GM12878 (cell line): ENCODE measurements around the gene DENND6B. TPM values are rescaled to one million over a fixed set of nuclear protein-coding genes. Genes with fewer than 3 reads are reported as not detected.

Experiments
- ATAC-seq: fragments of 200-7000 bp; cut with Tn5 transposase; 3 replicates; pipeline ENCODE4 v1.9.1; 2020; ENCODE audit warnings: mild to moderate bottlenecking, moderate library complexity
- Bru-seq: library from RNA; stranded (reverse); fragments of 400-500 nt; gene quantifications from one replicate; lab custom pipeline; 2021; lab: Mats Ljungman, UMichigan
- BruChase-seq, 2 experiments: library from RNA; stranded (reverse); fragments of 400-500 nt; gene quantifications; one replicate each; lab custom pipeline; 2021; lab: Mats Ljungman, UMichigan
- BruUV-seq: library from RNA; stranded (reverse); fragments of 400-500 nt; replicated peaks from 2 replicates; lab custom pipeline; 2021; lab: Mats Ljungman, UMichigan
- CTCF ChIA-PET: fragments of 300-600 bp; sonication (Branson Sonifier 250); formaldehyde crosslinking; extraction: SDS; loops from one replicate; lab custom pipeline; 2021; ENCODE audit warnings: inconsistent platforms; lab: Yijun Ruan, JAX
- POLR2A ChIA-PET: fragments of 350-600 bp; formaldehyde crosslinking; extraction: SDS; loops from one replicate; lab custom pipeline; 2021; ENCODE audit warnings: inconsistent platforms; lab: Charles Lee
- RAD21 ChIA-PET: fragments of 300-600 bp; sonication (Branson Sonifier 250); formaldehyde crosslinking; loops from one replicate; lab custom pipeline; 2023; ENCODE audit warnings: antibody characterized with exemption; ENCODE audit not compliant: unreplicated experiment; lab: Charles Lee
- SMC1A ChIA-PET: fragments of 300-600 bp; sonication (Branson Sonifier 250); formaldehyde crosslinking; loops from one replicate; lab custom pipeline; 2023; ENCODE audit not compliant: unreplicated experiment, uncharacterized antibody; lab: Charles Lee
- DNase-seq: peaks from one replicate; pipeline ENCODE4 v3.0.0-alpha.2; 2011; ENCODE audit warnings: low read depth, low spot score
- FAIRE-seq: peaks from 3 replicates; lab custom pipeline; 2011; peaks lifted over from hg19 to GRCh38; lab: Jason Lieb, UNC
- H2AFZ ChIP-seq: 2 replicates; pipeline ENCODE4 v1.6.0; 2011; ENCODE audit warnings: low read depth, low read length, control low read depth; ENCODE audit not compliant: control insufficient read depth
- H3K27ac ChIP-seq: 2 replicates; pipeline ENCODE4 v1.5.1; 2011; ENCODE audit warnings: control low read depth; ENCODE audit not compliant: control insufficient read depth, insufficient read depth
- H3K27me3 ChIP-seq, 2 experiments: replicated peaks in 1 of 2; 2 replicates each; pipeline versions ENCODE4 v1.6.0 to v1.6.1; 2011; ENCODE audit warnings: low read length in 1 of 2; ENCODE audit not compliant: control insufficient read depth in 2 of 2, insufficient read depth in 2 of 2
- H3K36me3 ChIP-seq, 2 experiments: 2 replicates each; pipeline ENCODE4 v1.5.1; 2011; ENCODE audit warnings: low read length in 1 of 2; ENCODE audit not compliant: control insufficient read depth in 2 of 2, insufficient read depth in 2 of 2
- H3K4me1 ChIP-seq: 2 replicates; pipeline ENCODE4 v1.6.1; 2011; ENCODE audit warnings: mild to moderate bottlenecking, low read length, moderate library complexity, mixed read lengths; ENCODE audit not compliant: control insufficient read depth, insufficient read depth
- H3K4me2 ChIP-seq: 2 replicates; pipeline ENCODE4 v1.6.0; 2011; ENCODE audit warnings: control low read depth; ENCODE audit not compliant: control insufficient read depth, insufficient read depth
- H3K4me3 ChIP-seq: fragments of 200-600 bp; sonication (generic); 2 replicates; pipeline ENCODE4 v1.5.1; 2016
- H3K79me2 ChIP-seq: 2 replicates; pipeline ENCODE4 v1.6.0; 2011; ENCODE audit warnings: low read length; ENCODE audit not compliant: control insufficient read depth, insufficient read depth
- H3K9ac ChIP-seq: 2 replicates; pipeline ENCODE4 v1.8.0; 2011; ENCODE audit warnings: low read length, control low read depth, mixed read lengths; ENCODE audit not compliant: control insufficient read depth, insufficient read depth
- H3K9me3 ChIP-seq: replicated peaks from 3 replicates; pipeline ENCODE4 v1.5.1; 2011; ENCODE audit warnings: mild to moderate bottlenecking, low read length; ENCODE audit not compliant: control insufficient read depth, insufficient read depth
- H4K20me1 ChIP-seq: 2 replicates; pipeline ENCODE4 v1.6.0; 2011; ENCODE audit not compliant: control insufficient read depth, insufficient read depth
- CREM ChIP-seq: IDR thresholded peaks from 2 replicates; pipeline ENCODE4 v1.6.1; 2014; ENCODE audit warnings: antibody characterized with exemption, low read depth
- GABPA ChIP-seq: IDR thresholded peaks from 2 replicates; pipeline ENCODE4 v1.6.1; 2014; ENCODE audit warnings: antibody characterized with exemption, low read depth, mild to moderate bottlenecking, inconsistent platforms
- GATAD2B ChIP-seq: fragments of 450-650 bp; conservative IDR thresholded peaks from 2 replicates; pipeline ENCODE4 v1.6.1; 2017; ENCODE audit warnings: low read depth, mild to moderate bottlenecking, moderate library complexity
- IKZF1 ChIP-seq: fragments of 450-650 bp; conservative IDR thresholded peaks from 2 replicates; pipeline ENCODE4 v1.6.1; 2017; ENCODE audit warnings: antibody characterized with exemption, mild to moderate bottlenecking
- LARP7 ChIP-seq: fragments of 450-650 bp; IDR thresholded peaks from 2 replicates; pipeline ENCODE4 v1.6.1; 2017; ENCODE audit warnings: mild to moderate bottlenecking
- MYB ChIP-seq: fragments of 150-350 bp; IDR thresholded peaks from 2 replicates; pipeline ENCODE4 v1.6.1; 2014; ENCODE audit warnings: mild to moderate bottlenecking, low read depth, low read length, borderline replicate concordance
- NR2C1 ChIP-seq: fragments of 450-650 bp; IDR thresholded peaks from 2 replicates; pipeline ENCODE4 v1.6.1; 2017; ENCODE audit warnings: antibody characterized with exemption, mild to moderate bottlenecking, moderate library complexity
- NR2F1 ChIP-seq: fragments of 450-650 bp; conservative IDR thresholded peaks from 2 replicates; pipeline ENCODE4 v1.6.1; 2017; ENCODE audit warnings: mild to moderate bottlenecking
- RAD21 ChIP-seq: IDR thresholded peaks from 2 replicates; pipeline ENCODE4 v1.6.1; 2011; ENCODE audit warnings: mild to moderate bottlenecking, low read depth, low read length, moderate library complexity; ENCODE audit not compliant: insufficient read depth
- RB1 ChIP-seq: fragments of 450-650 bp; formaldehyde crosslinking; IDR thresholded peaks from 2 replicates; pipeline ENCODE4 v1.6.1; 2017; ENCODE audit warnings: mild to moderate bottlenecking, borderline replicate concordance
- SRF ChIP-seq, 2 experiments: IDR thresholded peaks; 2 replicates each; pipeline ENCODE4 v1.6.1; 2011; ENCODE audit warnings: low read depth in 2 of 2, low read length in 2 of 2, mild to moderate bottlenecking in 1 of 2, moderate library complexity in 1 of 2
- WGBS: methylation state at CpG from one replicate; pipeline ENCODE4 v1.1.6; 2016; ENCODE audit warnings: low lambda C conversion rate; ENCODE audit not compliant: insufficient replicate concordance, insufficient coverage; ENCODE audit errors: missing lambda C conversion rate; 5-methylcytosine and 5-hydroxymethylcytosine counted together
- in situ Hi-C: fragments of 300-500 bp; cut with MboI; formaldehyde crosslinking; loops from 9 replicates; pipeline ENCODE4 v1.14.3; 2018; ENCODE audit warnings: mixed read lengths
- intact Hi-C: fragments of 100-400 bp; cut with micrococcal nuclease; formaldehyde crosslinking; loops from one replicate; pipeline ENCODE4 v1.14.2; 2022; ENCODE audit not compliant: unreplicated experiment
- long read RNA-seq, 2 experiments: library from polyadenylated mRNA; unstranded; transcript quantifications; one replicate each; pipeline ENCODE4 v2.0.0, GENCODE V29; 2019 to 2020
- polyA minus RNA-seq, 3 experiments: library from RNA; depleted of rRNA, polyadenylated mRNA; stranded (reverse); fragments of >200 nt; gene quantifications; 2 replicates each; pipeline ENCODE4 v1.2.3, GENCODE V29; 2011
- polyA plus RNA-seq, 11 experiments: library from polyadenylated mRNA; depleted of rRNA in 4 of 11; unstranded in 6 of 11; stranded (reverse) in 5 of 11; fragments of >200 nt; fragmentation: Nextera tagmentation in 4 of 11; fragmentation: Illumina TruSeq in 1 of 11; extraction: Ambion mirVana in 4 of 11; extraction: Trizol in 1 of 11; gene quantifications; 1 replicate in 1 of 11; 2 replicates in 10 of 11; pipeline versions ENCODE4 v1.2.1 to v1.2.3, GENCODE V29; 2011 to 2016; ENCODE audit warnings: inconsistent platforms in 2 of 11, missing spikeins in 2 of 11, low read depth in 1 of 11
- total RNA-seq, 4 experiments: library from RNA; depleted of rRNA in 3 of 4; stranded (reverse); fragments of >200 nt in 3 of 4; fragmentation: Illumina TruSeq in 1 of 4; extraction: Trizol in 1 of 4; gene quantifications; 2 replicates each; pipeline versions ENCODE4 v1.2.1 to v1.2.3, GENCODE V29; 2013 to 2021
- TF ChIP-seq, protein P1 (sequence below): IDR thresholded peaks from 2 replicates; pipeline ENCODE4 v1.6.1; 2012; ENCODE audit warnings: low read depth, low read length, improper control_type of control experiment

The DENND6B gene, protein sequence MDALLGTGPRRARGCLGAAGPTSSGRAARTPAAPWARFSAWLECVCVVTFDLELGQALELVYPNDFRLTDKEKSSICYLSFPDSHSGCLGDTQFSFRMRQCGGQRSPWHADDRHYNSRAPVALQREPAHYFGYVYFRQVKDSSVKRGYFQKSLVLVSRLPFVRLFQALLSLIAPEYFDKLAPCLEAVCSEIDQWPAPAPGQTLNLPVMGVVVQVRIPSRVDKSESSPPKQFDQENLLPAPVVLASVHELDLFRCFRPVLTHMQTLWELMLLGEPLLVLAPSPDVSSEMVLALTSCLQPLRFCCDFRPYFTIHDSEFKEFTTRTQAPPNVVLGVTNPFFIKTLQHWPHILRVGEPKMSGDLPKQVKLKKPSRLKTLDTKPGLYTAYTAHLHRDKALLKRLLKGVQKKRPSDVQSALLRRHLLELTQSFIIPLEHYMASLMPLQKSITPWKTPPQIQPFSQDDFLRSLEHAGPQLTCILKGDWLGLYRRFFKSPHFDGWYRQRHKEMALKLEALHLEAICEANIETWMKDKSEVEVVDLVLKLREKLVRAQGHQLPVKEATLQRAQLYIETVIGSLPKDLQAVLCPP
- 8.0 and 8.7 TPM in 2 replicates for total RNA-seq (2013; cell fraction: nucleolus; rRNA removed)
- 8.3 and 9.1 TPM in 2 replicates for total RNA-seq (2014; rRNA removed)
- 3.2 and 3.6 TPM in 2 replicates for total RNA-seq (2014; rRNA removed; fragmentation: Illumina TruSeq; extraction: Trizol)
- total RNA-seq (2021): 11.2 TPM in 2 replicates
- polyA plus RNA-seq (2011; ENCODE audit: low read depth): 4.0 TPM
- polyA plus RNA-seq (2011; rRNA removed): 1.6 and 2.9 TPM in 2 replicates
- polyA plus RNA-seq (2011; cell fraction: cytosol; rRNA removed): 5.7 and 6.5 TPM in 2 replicates
- 19.6 and 20.1 TPM in 2 replicates for polyA plus RNA-seq (2011; cell fraction: nucleus; rRNA removed)
- 15.7 and 17.4 TPM in 2 replicates for polyA plus RNA-seq (2012)
- polyA plus RNA-seq (2014; fragmentation: Illumina TruSeq; extraction: Trizol): 0.73 and 3.1 TPM in 2 replicates
- 1 to 10 TPM in 1 of 2 experiments, under 1 TPM in 1; 0.72 to 2.3 TPM for polyA plus RNA-seq (2014; fragmentation: Nextera tagmentation; extraction: Ambion mirVana)
- 11.3 and 13.0 TPM in 2 replicates for polyA plus RNA-seq (2014; rRNA removed)
- polyA plus RNA-seq (2016; fragmentation: Nextera tagmentation; extraction: Ambion mirVana): 10 to 100 TPM in 1 of 2 experiments, 1 to 10 TPM in 1; 8.9 to 10.3 TPM
- 1.8 and 5.0 TPM in 2 replicates for polyA minus RNA-seq (2011; rRNA and poly(A)+ RNA removed)
- polyA minus RNA-seq (2011; cell fraction: cytosol; rRNA and poly(A)+ RNA removed): 2.1 TPM in 2 replicates
- polyA minus RNA-seq (2011; cell fraction: nucleus; rRNA and poly(A)+ RNA removed): 4.0 and 5.3 TPM in 2 replicates
- Bru-seq, nascent RNA: percentile 45 among the genes with signal in this experiment
- BruChase-seq, experiment 1, labeled RNA remaining after a 6-hour chase: percentile 46 among the genes with signal in this experiment
- percentile 44 among the genes with signal in this experiment for BruChase-seq, experiment 2, labeled RNA remaining after a 2-hour chase
- long read RNA-seq, experiment 1, partial matches to known transcripts: 15 of 17 reads
- long read RNA-seq, experiment 1, other reads (novel, unspliced or antisense): 2 of 17 reads
- long read RNA-seq, experiment 2, partial matches to known transcripts: 7 of 8 reads
- long read RNA-seq, experiment 2, other reads (novel, unspliced or antisense): 1 of 8 reads

DNA sequence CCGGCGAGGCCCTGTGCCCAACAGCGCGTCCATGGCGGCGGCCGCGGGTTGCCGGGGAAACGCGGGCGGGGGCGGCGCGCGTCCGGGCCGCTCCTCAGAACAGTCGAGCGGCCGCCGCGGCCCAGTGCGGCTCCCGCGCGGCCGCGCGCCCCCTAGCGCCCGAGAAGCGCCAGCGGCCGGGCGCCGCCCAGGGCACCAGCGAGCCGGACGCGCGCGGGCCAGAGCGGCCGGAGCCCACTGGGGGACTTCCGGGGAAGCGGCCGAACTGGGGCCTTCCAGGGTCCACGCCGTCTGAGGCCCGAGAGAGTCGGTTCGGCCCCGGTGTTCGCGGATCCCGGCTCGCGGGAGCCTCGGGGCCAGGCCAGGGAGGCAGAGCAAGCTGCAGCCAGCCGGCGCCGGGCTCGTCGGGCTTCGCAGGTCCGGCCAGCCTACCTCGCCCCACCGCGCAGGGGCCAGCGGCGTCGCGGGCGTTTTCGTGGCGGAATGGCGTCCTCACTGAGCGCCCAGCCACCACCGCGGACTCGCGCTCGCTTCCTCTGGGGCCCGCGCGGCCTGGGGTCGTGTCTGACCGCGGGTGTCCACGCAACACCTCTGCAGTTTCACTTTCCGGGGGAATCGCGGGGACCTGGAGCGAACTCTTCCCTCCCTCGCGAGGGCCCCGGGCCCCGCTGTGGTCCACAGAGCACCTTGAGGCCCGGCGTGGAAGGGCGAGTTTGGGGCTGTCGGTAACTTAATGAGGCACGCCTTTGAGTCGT lies at the start of gene DENND6B:
Gene DENND6B, minus strand, starts transcription at position 57 of the 755 bp plus-strand sequence. Its CDS starts 24 bp downstream, at position 33.
- ChIA-PET SMC1A (interaction anchor here (1.3 to 1.7 kb wide), 3 partner anchors 14 to 76 kb away, joined by 3 to 5 read pairs (median 5); partner anchors contain the start of gene HDAC10), CTCF (interaction anchor here (0.7 to 4.2 kb wide), 12 partner anchors 12 to 237 kb away, joined by 3 to 36 read pairs (median 4); partner anchors contain the start of genes HDAC10 and TUBGCP6), RAD21 (interaction anchor here (0.8 to 1.7 kb wide), 2 partner anchors 15 to 51 kb away, joined by 3 to 6 read pairs; no protein-coding TSS in a partner anchor), POLR2A (interaction anchor here (0.8 to 1.1 kb wide), 2 partner anchors 22 to 33 kb away, joined by 3 read pairs; no protein-coding TSS in a partner anchor)
- H3K27ac ChIP-seq: peak within 1 kb of the TSS; percentile 85
- H3K9me3 ChIP-seq: no peaks in the 10 kb centered on the region
- in situ Hi-C loops (loop anchor here (5.0 kb wide), 1 partner anchor 50 kb away; no protein-coding TSS in a partner anchor), intact Hi-C loops (loop anchor here (1.0 kb wide), 1 partner anchor 51 kb away; no protein-coding TSS in a partner anchor)
- peak within 1 kb of the TSS; percentile 85 for H3K9ac ChIP-seq
- ATAC-seq (peak; percentile 97), DNase-seq (no peak), FAIRE-seq (no peak)
- H3K79me2 ChIP-seq: peaks cover 1% of the 10 kb centered on the region; the same call in 1 of the 2 replicates
- peak within 1 kb of the TSS; percentile 97 for H3K4me2 ChIP-seq
- H4K20me1 ChIP-seq: no peaks in the 10 kb centered on the region
- H3K36me3 ChIP-seq: no peaks in the 10 kb centered on the region
- no peaks in the 10 kb centered on the region for H3K27me3 ChIP-seq
- 1% methylated on average over 83 of the region's 105 CpGs for WGBS
- H2AFZ ChIP-seq: peak within 1 kb of the TSS; percentile 92
- TSS peak; percentile 94 for BruUV-seq
- peaks cover 2% of the 10 kb centered on the region; the same call in 1 of the 2 replicates for H3K4me1 ChIP-seq
- peak within 1 kb of the TSS; percentile 69 for H3K4me3 ChIP-seq
- TF ChIP-seq RB1: peak; percentile 79; the same call in 1 of the 2 replicates
- TF ChIP-seq NR2C1: peak; percentile 30; the same call in 1 of the 2 replicates
- TF ChIP-seq RAD21: peak; percentile 74
- peak; percentile 80; the same call in 1 of the 2 replicates for TF ChIP-seq NR2F1
- no peak for TF ChIP-seq GABPA
- TF ChIP-seq SRF (IDR thresholded peaks at IDR 0.05; ENCODE audit: low read depth in 2 of 2, low read length in 2 of 2): 0 out of 4 replicates have a peak, but pooled peaks of 1 of the 2 experiments have one; percentile 51
- TF ChIP-seq MYB: no peak
- TF ChIP-seq, protein P1, sequence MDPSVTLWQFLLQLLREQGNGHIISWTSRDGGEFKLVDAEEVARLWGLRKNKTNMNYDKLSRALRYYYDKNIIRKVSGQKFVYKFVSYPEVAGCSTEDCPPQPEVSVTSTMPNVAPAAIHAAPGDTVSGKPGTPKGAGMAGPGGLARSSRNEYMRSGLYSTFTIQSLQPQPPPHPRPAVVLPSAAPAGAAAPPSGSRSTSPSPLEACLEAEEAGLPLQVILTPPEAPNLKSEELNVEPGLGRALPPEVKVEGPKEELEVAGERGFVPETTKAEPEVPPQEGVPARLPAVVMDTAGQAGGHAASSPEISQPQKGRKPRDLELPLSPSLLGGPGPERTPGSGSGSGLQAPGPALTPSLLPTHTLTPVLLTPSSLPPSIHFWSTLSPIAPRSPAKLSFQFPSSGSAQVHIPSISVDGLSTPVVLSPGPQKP: peak; percentile 67
- peak; percentile 92 for TF ChIP-seq LARP7
- TF ChIP-seq CREM: peak; percentile 59; the same call in 1 of the 2 replicates
- peak; percentile 99 for TF ChIP-seq GATAD2B
- TF ChIP-seq IKZF1: peak; percentile 92
